Natural killer cell (primary cell): ENCODE results near the gene FUBP3. TPM values are rescaled to one million over a fixed set of nuclear protein-coding genes. Genes with fewer than 3 reads are reported as not detected.
A peak's percentile ranks its signal among the peaks of the same experiment; 100 is the strongest.

Experiments
- ATAC-seq, 3 donors: fragments of 150-1000 bp in 2 of 3; fragments of 200-7000 bp in 1 of 3; cut with Tn5 transposase; 1 replicate in 1 of 3; 2 replicates in 2 of 3; pipeline ENCODE4 v1.10.0; 2021; ENCODE audit warnings: mild to moderate bottlenecking in 2 of 3, moderate library complexity in 2 of 3
- DNase-seq, 2 donors: peaks; one replicate each; pipeline versions ENCODE4 v3.0.0 to v3.0.0-alpha.2; 2013 to 2021; ENCODE audit warnings: mixed read lengths in 1 of 2
- H3K27ac ChIP-seq: one replicate; pipeline ENCODE4 v1.5.1; 2013; ENCODE audit warnings: mild to moderate bottlenecking, low read length
- H3K27me3 ChIP-seq: one replicate; pipeline ENCODE4 v1.6.1; 2013; ENCODE audit warnings: low read length; ENCODE audit not compliant: control insufficient read depth, insufficient read depth
- H3K36me3 ChIP-seq: one replicate; pipeline ENCODE4 v1.6.1; 2013; ENCODE audit warnings: low read length; ENCODE audit not compliant: control insufficient read depth, insufficient read depth
- H3K4me1 ChIP-seq: one replicate; pipeline ENCODE4 v1.6.1; 2013; ENCODE audit warnings: low read length; ENCODE audit not compliant: control insufficient read depth, insufficient read depth
- H3K4me3 ChIP-seq: one replicate; pipeline ENCODE4 v1.5.1; 2013; ENCODE audit warnings: low read length
- H3K9me3 ChIP-seq: one replicate; pipeline ENCODE4 v1.6.1; 2013; ENCODE audit warnings: low read length; ENCODE audit not compliant: control insufficient read depth, insufficient read depth
- H3K27ac Mint-ChIP-seq, 2 donors: one replicate each; pipeline ENCODE4 v1.8.0; 2022; ENCODE audit warnings: mild to moderate bottlenecking in 2 of 2, mixed read lengths in 2 of 2, moderate library complexity in 1 of 2
- H3K27me3 Mint-ChIP-seq, 2 donors: one replicate each; pipeline ENCODE4 v1.8.0; 2022; ENCODE audit warnings: low read depth in 2 of 2, mixed read lengths in 2 of 2
- H3K36me3 Mint-ChIP-seq: one replicate; pipeline ENCODE4 v1.8.0; 2022; ENCODE audit warnings: mixed read lengths
- H3K4me1 Mint-ChIP-seq, 2 donors: one replicate each; pipeline ENCODE4 v1.8.0; 2022; ENCODE audit warnings: mixed read lengths in 2 of 2
- H3K4me3 Mint-ChIP-seq: one replicate; pipeline ENCODE4 v1.8.0; 2022; ENCODE audit warnings: mild to moderate bottlenecking, moderate library complexity, mixed read lengths
- H3K9me3 Mint-ChIP-seq, 2 donors: one replicate each; pipeline ENCODE4 v1.8.0; 2022; ENCODE audit warnings: mixed read lengths in 2 of 2
- CTCF ChIP-seq: fragments of 200-600 bp; IDR thresholded peaks from one replicate; pipeline ENCODE4 v1.8.0; 2022; ENCODE audit warnings: antibody characterized with exemption
- WGBS: methylation state at CpG from one replicate; pipeline ENCODE4 v1.1.7; 2013; ENCODE audit warnings: missing lambda C conversion rate; ENCODE audit not compliant: insufficient coverage; 5-methylcytosine and 5-hydroxymethylcytosine counted together
- intact Hi-C: fragments of 100-400 bp; cut with micrococcal nuclease; formaldehyde crosslinking; loops from one replicate; pipeline ENCODE4 v1.14.2; 2022
- total RNA-seq, 4 donors: library from RNA; stranded (reverse); fragments of 120-200 nt in 1 of 4; gene quantifications; one replicate each; pipeline versions ENCODE4 v1.2.3 to v1.2.4, GENCODE V29; 2013 to 2022

FUBP3 gene
- total RNA-seq, 3 donors from 2014 or later (not counting 1 experiment from before 2014, with no cell fraction given) = 40.8 to 45.2 (median 41.3) TPM

GRCh38 chr9:130589754-130590153 lies 10.4 kb downstream of the FUBP3 start:
- 95% methylated on average over 3 of the region's 3 CpGs for WGBS
- H3K36me3 Mint-ChIP-seq = no peaks in the 10 kb centered on the region
- ATAC-seq (no peak), DNase-seq (no peak)
- no peak overlapping the region for H3K27ac ChIP-seq
- no peaks in the 10 kb centered on the region for H3K9me3 ChIP-seq
- H3K4me3 ChIP-seq = no peak overlapping the region
- no peaks in the 10 kb centered on the region for H3K27me3 ChIP-seq
- H3K27me3 Mint-ChIP-seq = no peaks in the 10 kb centered on the region
- H3K27ac Mint-ChIP-seq = no peak overlapping the region
- no peak overlapping the region for H3K4me3 Mint-ChIP-seq
- H3K9me3 Mint-ChIP-seq = no peaks in the 10 kb centered on the region
- peaks cover 31 to 44% of the 10 kb centered on the region in 2 donors for H3K4me1 Mint-ChIP-seq
- no peaks in the 10 kb centered on the region for H3K4me1 ChIP-seq
- intact Hi-C loops = no loop called here
- peaks cover 4% of the 10 kb centered on the region for H3K36me3 ChIP-seq
- no peak for TF ChIP-seq CTCF

- ATAC-seq (no peak), DNase-seq (no peak)
- Mint-ChIP-seq H3K4me1 (peaks cover 28 to 45% of the 10 kb centered on the region in 2 donors), H3K27ac (no peak overlapping the region), H3K9me3 (no peaks in the 10 kb centered on the region), H3K36me3 (no peaks in the 10 kb centered on the region), H3K4me3 (no peak overlapping the region), H3K27me3 (no peaks in the 10 kb centered on the region)
- H3K4me1 ChIP-seq = no peaks in the 10 kb centered on the region
- intact Hi-C loops = no loop called here
- H3K27ac ChIP-seq = no peak overlapping the region
- WGBS = 93% methylated on average over 3 of the region's 3 CpGs
- no peak for TF ChIP-seq CTCF
- no peaks in the 10 kb centered on the region for H3K27me3 ChIP-seq
- peaks cover 4% of the 10 kb centered on the region for H3K36me3 ChIP-seq
- H3K4me3 ChIP-seq = no peak overlapping the region
- no peaks in the 10 kb centered on the region for H3K9me3 ChIP-seq
Measured at GRCh38 chr9:130590305-130590704, 10.9 kb downstream of the FUBP3 start.

GRCh38 chr9:130593020-130593419 lies 13.6 kb downstream of the FUBP3 start:
- peak overlapping the region; percentile 42 to 43 for H3K27ac Mint-ChIP-seq
- peaks cover 19 to 38% of the 10 kb centered on the region in 2 donors for H3K4me1 Mint-ChIP-seq
- intact Hi-C loops = no loop called here
- no peaks in the 10 kb centered on the region for H3K4me1 ChIP-seq
- H3K9me3 Mint-ChIP-seq = no peaks in the 10 kb centered on the region
- peaks cover 18% of the 10 kb centered on the region for H3K36me3 ChIP-seq
- DNase-seq (no peak), ATAC-seq (no peak)
- WGBS = 92% methylated on average over 2 of the region's 2 CpGs
- H3K27ac ChIP-seq = no peak overlapping the region
- no peak for TF ChIP-seq CTCF
- H3K27me3 ChIP-seq = no peaks in the 10 kb centered on the region
- H3K27me3 Mint-ChIP-seq = no peaks in the 10 kb centered on the region
- H3K9me3 ChIP-seq = no peaks in the 10 kb centered on the region
- H3K4me3 Mint-ChIP-seq = no peak overlapping the region
- H3K4me3 ChIP-seq = no peak overlapping the region
- H3K36me3 Mint-ChIP-seq = peaks cover 9% of the 10 kb centered on the region

DNA sequence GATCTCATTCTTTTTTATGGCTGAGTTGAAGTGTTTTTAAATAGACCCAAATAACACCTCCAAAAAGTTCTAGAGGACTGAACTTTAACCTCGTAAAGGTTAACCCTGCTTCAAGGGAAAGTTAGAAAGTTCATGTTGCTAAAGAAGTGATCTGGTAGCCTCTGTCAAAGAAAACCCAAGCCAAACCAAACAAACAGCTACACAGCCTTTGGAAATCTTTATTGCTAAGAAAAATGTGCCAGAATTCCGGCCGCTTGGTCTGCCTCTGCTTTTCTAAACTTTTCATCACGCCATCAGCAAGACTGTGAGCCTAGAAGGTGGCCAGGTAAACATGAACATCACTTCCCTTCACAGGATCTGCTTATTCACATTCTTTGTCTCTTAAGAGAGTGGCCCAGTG lies 17.9 kb downstream of the FUBP3 start:
- ATAC-seq (no peak), DNase-seq (no peak)
- Histone ChIP-seq H3K27ac (no peak overlapping the region), H3K36me3 (peaks cover 31% of the 10 kb centered on the region), H3K4me1 (no peaks in the 10 kb centered on the region), H3K9me3 (no peaks in the 10 kb centered on the region), H3K27me3 (no peaks in the 10 kb centered on the region), H3K4me3 (no peak overlapping the region)
- TF ChIP-seq CTCF = no peak
- H3K27me3 Mint-ChIP-seq = no peaks in the 10 kb centered on the region
- H3K4me1 Mint-ChIP-seq = peaks cover 12 to 27% of the 10 kb centered on the region in 2 donors
- intact Hi-C loops = no loop called here
- 98% methylated on average over 3 of the region's 4 CpGs for WGBS
- no peak overlapping the region for H3K27ac Mint-ChIP-seq
- no peaks in the 10 kb centered on the region for H3K9me3 Mint-ChIP-seq
- peaks cover 13% of the 10 kb centered on the region for H3K36me3 Mint-ChIP-seq
- H3K4me3 Mint-ChIP-seq = no peak overlapping the region
